ENCODE measurements around the gene PATZ1. TPM values are rescaled to one million over a fixed set of nuclear protein-coding genes. Genes with fewer than 3 reads are reported as not detected.

PATZ1 gene
- total RNA-seq, 1 donor from 2014 or later = 98.9 TPM

DNA sequence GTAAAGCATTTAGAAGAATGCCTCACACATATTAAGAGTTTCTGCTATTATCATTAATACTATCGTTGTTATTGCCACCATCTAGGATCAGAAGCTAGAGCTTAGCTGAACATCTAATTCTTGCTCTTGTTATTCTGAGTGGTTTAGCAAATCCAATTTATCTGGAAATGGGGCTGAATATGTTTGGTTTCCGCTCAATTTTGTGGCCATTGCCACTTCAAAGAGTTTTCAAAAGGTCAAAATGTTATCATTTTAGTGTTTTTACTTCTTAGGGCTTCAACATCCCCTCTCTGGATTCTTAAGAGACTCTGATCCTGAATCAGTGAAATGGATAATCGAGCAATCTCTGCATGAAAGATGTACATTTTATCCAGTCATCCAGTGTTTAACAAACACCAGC lies 43.6 kb downstream of the PATZ1 start:
- TF ChIP-seq, protein P1, sequence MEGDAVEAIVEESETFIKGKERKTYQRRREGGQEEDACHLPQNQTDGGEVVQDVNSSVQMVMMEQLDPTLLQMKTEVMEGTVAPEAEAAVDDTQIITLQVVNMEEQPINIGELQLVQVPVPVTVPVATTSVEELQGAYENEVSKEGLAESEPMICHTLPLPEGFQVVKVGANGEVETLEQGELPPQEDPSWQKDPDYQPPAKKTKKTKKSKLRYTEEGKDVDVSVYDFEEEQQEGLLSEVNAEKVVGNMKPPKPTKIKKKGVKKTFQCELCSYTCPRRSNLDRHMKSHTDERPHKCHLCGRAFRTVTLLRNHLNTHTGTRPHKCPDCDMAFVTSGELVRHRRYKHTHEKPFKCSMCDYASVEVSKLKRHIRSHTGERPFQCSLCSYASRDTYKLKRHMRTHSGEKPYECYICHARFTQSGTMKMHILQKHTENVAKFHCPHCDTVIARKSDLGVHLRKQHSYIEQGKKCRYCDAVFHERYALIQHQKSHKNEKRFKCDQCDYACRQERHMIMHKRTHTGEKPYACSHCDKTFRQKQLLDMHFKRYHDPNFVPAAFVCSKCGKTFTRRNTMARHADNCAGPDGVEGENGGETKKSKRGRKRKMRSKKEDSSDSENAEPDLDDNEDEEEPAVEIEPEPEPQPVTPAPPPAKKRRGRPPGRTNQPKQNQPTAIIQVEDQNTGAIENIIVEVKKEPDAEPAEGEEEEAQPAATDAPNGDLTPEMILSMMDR (IDR thresholded peaks at IDR 0.05; ENCODE audit: partially characterized antibody, unreplicated experiment) = no peak
- no peaks in the 10 kb centered on the region for H3K27me3 Mint-ChIP-seq (ENCODE audit: unreplicated experiment)
- H3K4me1 Mint-ChIP-seq (ENCODE audit: low read depth, unreplicated experiment) = no peaks in the 10 kb centered on the region
- DNase-seq = no peak
- no peak overlapping the region for H3K27ac Mint-ChIP-seq (ENCODE audit: unreplicated experiment)
- no peaks in the 10 kb centered on the region for H3K36me3 Mint-ChIP-seq (ENCODE audit: unreplicated experiment)
- no peak overlapping the region for H3K4me3 Mint-ChIP-seq (ENCODE audit: unreplicated experiment)
- peaks cover 3% of the 10 kb centered on the region for H3K9me3 Mint-ChIP-seq (ENCODE audit: unreplicated experiment)

GRCh38 chr22:31302006-31302405 lies 44.1 kb downstream of the PATZ1 start:
- H3K27ac Mint-ChIP-seq (ENCODE audit: unreplicated experiment) = no peak overlapping the region
- no peak for DNase-seq
- no peaks in the 10 kb centered on the region for H3K27me3 Mint-ChIP-seq (ENCODE audit: unreplicated experiment)
- H3K36me3 Mint-ChIP-seq (ENCODE audit: unreplicated experiment) = no peaks in the 10 kb centered on the region
- H3K4me3 Mint-ChIP-seq (ENCODE audit: unreplicated experiment) = no peak overlapping the region
- H3K9me3 Mint-ChIP-seq (ENCODE audit: unreplicated experiment) = peaks cover 3% of the 10 kb centered on the region
- H3K4me1 Mint-ChIP-seq (ENCODE audit: low read depth, unreplicated experiment) = no peaks in the 10 kb centered on the region
- TF ChIP-seq, protein P1 (IDR thresholded peaks at IDR 0.05; ENCODE audit: partially characterized antibody, unreplicated experiment) = no peak

DNA sequence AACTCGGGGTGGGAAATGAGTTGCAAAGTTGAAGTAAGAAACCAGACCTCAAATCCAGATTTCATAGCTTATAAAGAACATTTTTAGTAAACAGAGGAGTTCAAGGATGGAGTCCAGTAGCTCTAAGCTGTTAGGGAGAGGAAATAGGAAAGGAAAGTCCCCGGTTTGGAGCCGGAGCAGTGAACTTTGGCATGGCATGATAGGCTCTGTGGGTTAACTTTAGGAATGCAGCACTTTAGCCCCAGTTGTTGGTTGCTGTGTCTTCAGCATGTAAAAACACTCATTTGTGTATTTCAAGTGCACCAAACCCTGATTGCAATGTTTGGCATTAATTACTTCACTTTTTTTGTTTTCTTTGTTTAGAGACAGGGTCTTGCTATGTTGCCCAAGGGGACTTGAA lies 45.2 kb downstream of the PATZ1 start:
- Mint-ChIP-seq H3K9me3 (ENCODE audit: unreplicated experiment) (peaks cover 3% of the 10 kb centered on the region), H3K27me3 (ENCODE audit: unreplicated experiment) (no peaks in the 10 kb centered on the region), H3K27ac (ENCODE audit: unreplicated experiment) (no peak overlapping the region), H3K4me1 (ENCODE audit: low read depth, unreplicated experiment) (no peaks in the 10 kb centered on the region), H3K36me3 (ENCODE audit: unreplicated experiment) (no peaks in the 10 kb centered on the region), H3K4me3 (ENCODE audit: unreplicated experiment) (no peak overlapping the region)
- TF ChIP-seq, protein P1 (IDR thresholded peaks at IDR 0.05; ENCODE audit: partially characterized antibody, unreplicated experiment) = no peak
- no peak for DNase-seq

GRCh38 chr22:31295831-31296657 lies 50.1 kb downstream of the PATZ1 start:
- Mint-ChIP-seq H3K27me3 (ENCODE audit: unreplicated experiment) (no peaks in the 10 kb centered on the region), H3K4me3 (ENCODE audit: unreplicated experiment) (no peak overlapping the region), H3K27ac (ENCODE audit: unreplicated experiment) (no peak overlapping the region), H3K9me3 (ENCODE audit: unreplicated experiment) (peaks cover 9% of the 10 kb centered on the region), H3K36me3 (ENCODE audit: unreplicated experiment) (no peaks in the 10 kb centered on the region), H3K4me1 (ENCODE audit: low read depth, unreplicated experiment) (peaks cover 2% of the 10 kb centered on the region)
- DNase-seq = no peak
- TF ChIP-seq, protein P1 (IDR thresholded peaks at IDR 0.05; ENCODE audit: partially characterized antibody, unreplicated experiment) = no peak

- Mint-ChIP-seq H3K4me1 (ENCODE audit: low read depth, unreplicated experiment) (peaks cover 4% of the 10 kb centered on the region), H3K4me3 (ENCODE audit: unreplicated experiment) (no peak overlapping the region), H3K36me3 (ENCODE audit: unreplicated experiment) (no peaks in the 10 kb centered on the region), H3K27me3 (ENCODE audit: unreplicated experiment) (no peaks in the 10 kb centered on the region), H3K27ac (ENCODE audit: unreplicated experiment) (peak overlapping the region; percentile 38), H3K9me3 (ENCODE audit: unreplicated experiment) (peaks cover 10% of the 10 kb centered on the region)
- TF ChIP-seq, protein P1 (IDR thresholded peaks at IDR 0.05; ENCODE audit: partially characterized antibody, unreplicated experiment) = no peak
- no peak for DNase-seq
Measured at GRCh38 chr22:31295360-31295759, 50.8 kb downstream of the PATZ1 start.

All from glutamatergic neuron (in vitro differentiated cells).